NCI-H1694 treated with DMSO at 0.1 percent for 48 hours (cell line): ENCODE results near the gene RFC4.
"Not testable (repeated sequence)": the region's sequence is repeated elsewhere in the genome, so short reads cannot be mapped to it uniquely, and the experiment has no call there.

Source experiments
- DNase-seq: peaks from one replicate; lab custom pipeline; 2025; lab: John Stamatoyannopoulos, UW

Gene RFC4

DNA sequence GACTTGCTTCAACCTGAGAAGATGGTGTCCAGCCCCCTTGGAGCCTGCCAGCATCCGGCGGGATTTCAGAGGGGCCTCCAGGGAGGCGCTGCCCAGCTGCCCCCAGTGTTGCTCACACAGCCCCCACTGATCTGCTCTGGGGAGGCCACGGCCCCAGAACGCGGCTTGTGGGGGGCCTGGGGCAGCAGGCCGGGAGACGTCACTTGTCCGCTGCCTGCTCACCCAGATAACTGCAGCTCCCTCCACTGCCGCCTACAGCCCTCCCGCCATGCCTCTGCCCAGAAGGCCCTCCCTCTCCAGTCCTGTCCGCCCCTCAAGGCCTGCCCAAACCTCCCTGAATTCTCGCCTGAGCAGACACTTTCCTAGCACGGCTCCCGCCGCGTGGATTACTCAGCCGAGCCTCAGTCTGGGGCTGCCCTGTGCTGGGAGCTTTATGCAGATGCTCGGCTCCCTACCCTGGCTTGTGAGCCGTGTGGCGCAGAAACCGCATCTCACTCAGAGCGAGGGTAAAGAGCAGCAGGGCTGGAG, 19.1 kb upstream of the RFC4 start:
- DNase-seq = no peak

DNA sequence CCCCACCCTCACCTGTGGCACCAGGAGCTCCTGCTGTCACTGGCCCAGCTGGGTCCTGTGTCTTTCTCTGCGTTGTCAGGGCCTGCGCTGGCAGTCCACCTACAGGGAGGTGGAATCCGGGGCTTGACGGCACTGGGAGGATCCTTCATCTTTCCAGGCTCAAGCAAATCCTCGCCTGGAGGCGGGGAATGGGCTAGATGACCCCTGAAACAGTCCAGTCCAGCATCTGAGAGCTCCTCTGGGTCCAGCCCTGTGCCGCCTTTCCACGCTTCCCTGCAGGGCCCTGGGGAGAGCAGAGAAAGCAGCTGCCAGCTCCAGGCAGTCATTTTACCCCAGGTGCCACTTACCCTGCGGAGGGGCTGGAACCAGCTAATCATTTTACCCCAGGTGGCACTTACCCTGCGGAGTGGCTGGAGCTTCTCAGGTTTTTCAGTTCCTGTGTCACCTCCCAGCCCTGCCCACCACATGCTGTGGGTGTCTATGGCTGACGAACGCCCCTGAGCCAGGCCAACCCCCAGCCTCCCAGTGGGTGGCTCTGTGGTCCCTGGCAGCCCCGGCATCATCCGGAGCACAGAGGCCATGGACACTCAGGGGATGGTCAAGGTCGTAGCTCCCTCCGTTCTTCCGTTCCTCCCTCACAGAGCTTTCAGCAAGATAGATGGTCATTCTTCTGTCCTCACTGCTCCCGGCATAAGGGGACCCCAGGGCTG, 18.3 kb upstream of the RFC4 start:
- DNase-seq = no peak

DNA sequence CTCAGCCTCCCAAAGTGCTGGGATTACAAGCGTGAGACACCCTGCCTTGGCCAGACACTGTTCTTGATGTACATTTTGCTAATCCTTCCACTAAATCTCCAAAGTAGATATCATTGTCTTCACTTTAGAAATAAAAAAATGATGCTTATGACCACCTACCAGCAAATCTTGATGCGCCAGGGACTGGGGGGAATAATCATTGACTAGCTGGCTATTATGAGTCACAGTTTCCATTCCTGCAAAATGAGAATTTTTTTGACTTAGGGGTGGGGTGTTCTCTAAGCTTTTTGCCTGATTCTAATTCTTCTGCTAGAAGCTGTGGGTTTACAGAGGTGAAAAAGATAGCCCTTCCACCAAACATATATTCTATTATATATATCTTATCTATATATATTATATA, 17.1 kb upstream of the RFC4 start:
- DNase-seq = no peak

DNA sequence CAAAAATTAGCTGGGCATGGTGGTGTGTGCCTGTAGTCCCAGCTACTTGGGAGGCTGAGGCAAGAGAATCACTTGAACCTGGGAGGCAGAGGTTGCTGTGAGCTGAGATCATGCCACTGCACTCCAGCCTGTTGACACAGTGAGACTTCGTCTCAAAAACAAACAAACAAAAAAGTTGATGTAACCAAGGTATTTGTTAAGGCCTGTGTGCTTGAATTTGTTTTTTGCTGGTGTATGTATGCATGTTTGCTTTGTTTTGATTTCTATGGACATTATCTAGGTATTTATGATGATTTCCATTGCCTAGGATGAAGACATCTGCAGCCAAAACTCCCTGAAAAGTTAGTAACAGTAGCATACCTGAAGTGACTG, 16.1 kb upstream of the RFC4 start:
- not testable (repeated sequence) for DNase-seq

DNA sequence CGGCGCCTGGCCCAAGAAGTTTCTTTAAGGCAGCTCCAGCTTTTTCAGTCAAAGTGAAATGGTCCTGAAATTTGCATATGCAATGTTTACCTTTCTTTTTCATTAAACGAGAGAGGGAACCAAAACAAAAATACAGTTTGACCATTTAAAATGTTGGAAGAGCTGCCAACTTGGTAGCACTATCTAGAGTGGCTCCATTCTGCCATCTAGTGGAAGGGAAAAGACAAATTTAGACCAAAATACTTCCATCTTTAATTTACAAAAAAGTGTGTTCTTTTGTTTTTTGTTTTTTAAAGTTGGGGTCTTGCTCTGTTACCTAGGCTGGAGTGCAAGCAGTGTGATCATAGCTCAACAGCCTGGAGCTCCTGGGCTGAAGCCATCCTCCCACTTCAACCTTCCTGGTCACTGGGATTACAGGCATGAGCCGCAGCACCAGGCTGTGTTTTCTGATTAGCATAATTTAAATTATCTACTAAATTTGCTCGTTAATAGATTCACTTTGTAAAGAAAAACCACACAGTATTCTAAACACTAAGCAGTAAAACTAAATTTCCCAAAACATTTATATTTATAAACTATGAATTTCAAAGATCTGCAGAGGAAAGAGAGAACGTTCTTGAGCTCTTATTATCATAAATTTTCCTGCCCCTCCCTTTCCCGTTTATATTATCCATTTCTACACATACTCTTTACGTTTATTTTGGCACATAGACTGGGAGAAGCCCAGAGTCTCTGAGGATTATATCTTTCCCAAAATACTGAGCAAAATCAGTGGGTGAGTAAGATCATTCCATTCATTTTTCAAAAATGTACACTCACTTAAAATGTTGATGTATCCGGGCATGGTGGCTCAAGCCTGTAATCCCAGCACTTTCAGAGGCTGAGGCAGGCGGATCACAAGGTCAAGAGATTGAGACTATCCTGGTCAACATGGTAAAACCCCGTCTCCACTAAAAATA, 15.4 kb upstream of the RFC4 start:
- DNase-seq = peak; percentile 29

DNA sequence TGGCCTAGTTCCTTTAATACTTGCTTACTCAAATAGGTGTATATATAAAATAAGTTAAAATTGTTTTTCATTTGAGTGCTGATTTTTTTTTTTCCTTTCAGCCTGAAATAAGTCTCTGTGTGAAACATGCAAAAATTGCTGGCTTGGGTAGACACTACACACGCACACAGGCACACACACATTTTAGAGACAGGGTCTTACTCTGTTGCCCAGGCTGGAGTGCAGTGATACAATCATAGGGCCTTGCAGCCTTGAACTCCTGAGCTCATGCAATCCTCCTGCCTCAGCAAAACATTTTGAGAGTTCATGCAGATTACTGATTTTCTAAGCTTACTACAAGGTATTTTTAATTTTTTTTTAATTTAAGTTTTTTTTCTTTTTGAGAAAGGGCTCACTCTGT, 12.7 kb upstream of the RFC4 start:
- DNase-seq = no peak

DNA sequence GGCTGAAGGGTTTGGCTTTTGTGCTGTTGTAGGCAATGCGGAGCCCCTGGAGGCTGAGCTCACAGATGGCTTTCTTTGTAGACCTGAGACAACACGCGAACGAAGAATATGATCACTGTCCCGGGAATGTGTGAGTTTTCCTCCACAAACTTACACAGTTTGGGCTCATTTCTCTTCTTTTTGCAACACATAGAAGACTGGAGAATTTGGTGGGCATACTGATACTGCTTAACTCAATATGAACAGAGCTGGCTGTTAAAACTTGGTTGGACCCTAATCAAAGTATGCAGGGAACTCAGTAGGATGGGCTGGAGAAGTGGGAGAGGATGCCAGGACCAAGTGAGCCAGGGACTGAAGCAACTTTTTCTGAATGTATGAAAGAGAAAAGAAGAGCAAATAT, 12.2 kb upstream of the RFC4 start:
- DNase-seq = no peak

DNA sequence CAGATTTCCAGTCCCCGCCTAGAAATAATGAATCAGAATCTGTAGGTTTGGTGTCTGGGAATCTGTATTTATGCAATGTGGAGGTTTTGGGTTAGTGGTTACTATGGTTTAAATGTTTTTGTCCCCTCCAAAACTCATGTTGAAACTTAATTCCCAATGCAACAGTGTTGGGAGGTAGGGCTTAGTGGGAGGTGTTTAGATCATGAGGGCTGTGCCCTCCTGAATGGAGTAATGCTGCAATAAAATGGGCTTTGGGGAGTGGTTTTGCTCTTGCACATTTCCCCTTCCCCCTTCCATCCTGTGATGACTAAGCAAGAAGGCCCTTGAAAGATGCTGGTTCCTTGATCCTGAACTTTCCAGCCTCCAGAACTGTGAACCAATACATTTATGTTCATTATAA, 9.2 kb upstream of the RFC4 start:
- DNase-seq = no peak

DNA sequence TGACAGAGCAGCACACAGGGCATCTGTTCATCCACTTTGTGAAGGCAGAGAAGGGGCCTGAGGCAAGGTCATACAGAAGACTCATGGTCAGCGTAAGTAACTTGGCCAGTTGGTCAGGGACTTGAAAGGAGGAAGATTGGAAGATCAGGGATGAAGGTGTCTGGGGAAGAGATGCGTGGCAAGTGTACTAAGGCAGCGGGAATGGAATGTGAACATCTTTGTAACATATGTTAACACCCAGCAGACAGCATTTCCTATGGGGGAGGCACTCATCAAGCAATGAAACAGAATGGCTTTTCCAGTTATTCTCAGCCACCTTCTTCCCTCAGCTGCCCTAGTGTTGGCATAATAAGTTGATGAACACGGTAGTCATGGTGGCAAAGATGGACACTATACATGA, 7.8 kb upstream of the RFC4 start:
- DNase-seq = no peak

DNA sequence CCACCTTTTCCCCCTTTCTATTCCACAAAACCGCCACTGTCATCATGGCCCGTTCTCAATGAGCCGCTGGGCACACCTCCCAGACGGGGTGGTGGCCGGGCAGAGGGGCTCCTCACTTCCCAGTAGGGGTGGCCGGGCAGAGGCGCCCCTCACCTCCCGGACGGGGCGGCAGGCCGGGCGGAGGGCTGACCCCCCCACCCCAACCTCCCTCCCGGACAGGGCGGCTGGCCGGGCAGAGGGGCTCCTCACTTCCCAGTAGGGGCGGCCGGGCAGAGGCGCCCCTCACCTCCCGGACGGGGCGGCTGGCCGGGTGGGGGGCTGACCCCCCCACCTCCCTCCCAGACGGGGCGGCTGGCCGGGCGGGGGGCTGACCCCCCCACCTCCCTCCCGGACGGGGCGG, 5.0 kb upstream of the RFC4 start:
- DNase-seq = not testable (repeated sequence)

DNA sequence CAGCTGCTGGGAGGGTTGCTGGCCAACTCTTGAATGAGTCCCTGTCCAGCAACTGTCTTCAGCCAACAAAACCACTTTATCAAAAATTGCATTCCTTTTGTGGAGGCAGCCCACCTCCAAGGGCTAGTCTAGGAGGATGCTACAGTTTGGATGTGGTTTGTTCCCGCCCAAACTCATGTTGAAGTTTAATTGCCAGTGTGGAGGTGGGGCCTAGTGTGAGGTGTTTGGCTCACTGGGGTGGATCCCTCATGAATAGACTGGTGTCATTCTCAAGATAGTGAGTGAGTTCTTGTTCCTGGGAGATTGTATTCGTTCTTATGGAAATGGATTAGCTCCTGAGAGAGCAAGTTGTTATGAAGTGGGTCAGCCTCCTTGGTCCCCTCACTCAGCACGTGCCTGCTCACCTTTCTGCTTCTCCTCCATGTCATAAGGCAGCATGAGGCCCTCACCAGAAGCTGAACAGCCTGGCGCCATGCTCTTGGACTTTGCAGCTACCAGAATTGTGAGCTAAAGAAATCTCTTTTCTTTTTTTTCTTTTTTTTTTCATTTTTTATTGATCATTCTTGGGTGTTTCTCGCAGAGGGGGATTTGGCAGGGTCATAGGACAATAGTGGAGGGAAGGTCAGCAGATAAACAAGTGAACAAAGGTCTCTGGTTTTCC, 4.2 kb upstream of the RFC4 start:
- no peak for DNase-seq

DNA sequence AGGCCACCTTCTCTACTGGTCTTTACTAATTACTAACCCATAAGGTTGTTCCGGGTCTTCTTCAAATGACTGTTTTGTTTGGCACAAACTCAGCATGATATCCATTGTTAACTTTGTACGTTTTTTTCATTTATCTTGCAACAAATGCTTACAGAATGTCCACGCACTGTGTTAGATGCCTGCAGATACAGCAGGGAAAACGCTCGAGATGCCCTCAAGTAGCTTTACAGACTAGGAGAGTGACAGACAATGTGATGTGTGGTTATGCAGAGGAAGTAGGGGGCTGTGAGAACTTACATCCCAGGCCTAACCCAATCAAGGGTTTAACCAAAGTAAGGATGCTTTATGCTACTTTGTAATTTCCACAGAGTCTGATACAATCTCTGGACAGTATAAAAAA, 949 bp upstream of the RFC4 start:
- no peak for DNase-seq

DNA sequence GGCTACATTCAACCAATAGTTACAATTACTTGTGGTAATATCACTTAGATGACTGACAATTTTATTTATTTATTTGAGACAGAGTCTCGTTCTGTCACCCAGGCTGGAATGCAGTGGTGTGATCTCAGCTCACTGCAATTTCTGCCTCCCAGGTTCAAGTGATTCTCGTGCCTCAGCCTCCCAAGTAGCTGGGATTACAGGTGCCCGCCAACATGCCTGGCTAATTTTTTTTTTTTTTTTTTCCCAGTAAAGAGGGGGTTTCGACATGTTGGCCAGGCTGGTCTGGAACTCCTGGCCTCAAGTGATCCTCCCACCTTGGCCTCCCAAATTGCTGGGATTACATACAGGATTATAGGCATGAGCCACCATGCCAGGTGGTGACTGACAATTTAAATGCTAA, 2.8 kb downstream of the RFC4 start:
- DNase-seq = not testable (repeated sequence)

DNA sequence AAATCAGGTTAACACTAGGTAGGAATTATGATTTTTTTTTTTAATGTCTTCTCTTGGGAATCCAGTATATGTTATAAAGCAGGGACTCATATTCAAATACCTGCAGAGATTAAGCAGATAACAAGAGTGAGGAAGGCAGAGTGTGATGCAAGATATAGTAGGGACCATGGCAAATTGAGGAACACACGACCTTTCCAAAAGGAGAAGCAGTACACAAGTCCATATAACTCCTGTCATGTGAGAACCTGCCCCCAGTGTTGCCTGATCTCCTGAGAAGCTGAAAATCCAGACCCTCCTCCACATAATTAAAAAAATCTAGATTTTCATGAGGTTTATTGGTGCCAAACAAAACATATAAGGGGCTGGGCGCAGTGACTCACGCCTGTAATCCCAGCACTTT, 3.6 kb downstream of the RFC4 start:
- no peak for DNase-seq

DNA sequence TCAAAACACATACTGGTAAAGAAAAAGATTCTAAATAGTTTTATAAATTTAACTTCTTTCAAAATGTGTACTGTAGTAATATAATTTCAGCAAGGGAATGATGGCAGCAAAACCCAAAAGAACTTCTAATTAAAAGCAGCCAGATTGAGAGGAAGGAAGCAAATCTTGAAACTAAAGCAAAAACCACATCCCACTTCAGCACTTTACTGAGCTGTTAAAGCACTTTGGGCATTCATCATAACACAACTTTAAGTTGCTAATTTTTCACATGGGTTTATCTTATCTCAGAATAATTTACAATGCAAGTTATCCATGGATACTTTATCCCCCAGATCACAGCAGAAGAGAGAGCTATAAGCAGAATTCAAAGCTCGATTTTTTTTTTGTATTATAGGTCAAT, 6.0 kb downstream of the RFC4 start:
- DNase-seq = no peak

DNA sequence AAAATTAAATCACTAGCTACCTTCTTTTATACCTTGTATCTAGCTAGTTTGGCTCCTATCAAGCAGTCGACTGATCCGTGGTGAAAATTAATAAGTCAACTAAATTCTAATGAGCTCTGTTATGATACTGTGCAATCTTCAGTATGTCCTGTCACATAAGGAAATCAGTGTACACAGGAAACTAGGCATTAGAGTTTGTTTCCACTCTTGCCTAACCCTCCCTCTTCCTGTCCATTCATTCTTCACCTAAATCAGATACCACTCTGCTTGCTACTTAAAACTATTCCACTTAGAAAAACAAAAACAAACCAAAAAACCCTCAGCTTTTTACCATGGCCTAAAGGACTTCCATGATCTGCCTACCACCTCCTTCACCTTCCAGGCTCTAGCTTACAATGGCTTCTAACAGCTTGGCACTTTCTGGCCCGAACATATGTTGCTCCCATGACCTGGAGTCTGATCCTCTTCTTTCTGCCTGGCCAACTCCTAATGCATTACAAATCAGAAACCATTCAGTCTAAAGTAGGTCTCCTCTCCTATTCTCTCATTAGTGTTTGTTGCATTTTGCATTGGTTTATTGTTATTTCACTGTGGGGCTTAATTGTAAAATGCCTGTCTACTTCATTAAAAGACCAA, 7.9 kb downstream of the RFC4 start:
- no peak for DNase-seq

DNA sequence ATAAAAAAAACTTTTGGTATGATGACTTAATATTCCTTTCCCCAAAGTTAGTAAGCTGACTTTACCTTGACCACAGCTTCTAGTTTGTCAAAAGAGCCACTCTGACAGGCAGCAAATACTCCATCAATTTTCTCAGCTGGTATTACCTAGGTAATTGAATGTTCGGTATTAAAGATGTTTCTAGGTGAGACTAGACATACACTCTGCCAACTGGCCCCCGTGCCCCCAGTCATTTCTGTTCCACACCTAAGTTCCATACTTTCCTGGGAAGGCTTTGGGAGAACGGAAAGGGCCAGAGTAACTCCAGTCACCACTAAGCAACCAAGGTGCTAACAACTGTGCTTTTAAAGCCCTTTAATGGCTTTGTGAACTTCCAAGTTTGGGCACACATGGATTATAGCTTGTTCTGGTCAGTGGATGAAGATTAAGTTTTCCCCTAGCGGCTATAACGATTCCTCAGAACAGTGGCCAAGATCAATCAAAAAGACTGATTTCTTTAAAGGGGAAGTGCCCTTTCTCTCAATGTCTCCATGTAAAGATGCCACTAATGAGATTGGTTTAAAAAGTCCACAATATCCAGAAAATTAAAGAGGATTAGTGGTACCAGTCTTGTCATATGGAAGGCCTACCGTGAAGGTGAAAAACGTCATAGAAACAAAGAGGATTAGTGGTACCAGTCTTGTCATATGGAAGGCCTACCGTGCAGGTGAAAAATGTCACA, 15.9 kb downstream of the RFC4 start:
- DNase-seq = no peak

DNA sequence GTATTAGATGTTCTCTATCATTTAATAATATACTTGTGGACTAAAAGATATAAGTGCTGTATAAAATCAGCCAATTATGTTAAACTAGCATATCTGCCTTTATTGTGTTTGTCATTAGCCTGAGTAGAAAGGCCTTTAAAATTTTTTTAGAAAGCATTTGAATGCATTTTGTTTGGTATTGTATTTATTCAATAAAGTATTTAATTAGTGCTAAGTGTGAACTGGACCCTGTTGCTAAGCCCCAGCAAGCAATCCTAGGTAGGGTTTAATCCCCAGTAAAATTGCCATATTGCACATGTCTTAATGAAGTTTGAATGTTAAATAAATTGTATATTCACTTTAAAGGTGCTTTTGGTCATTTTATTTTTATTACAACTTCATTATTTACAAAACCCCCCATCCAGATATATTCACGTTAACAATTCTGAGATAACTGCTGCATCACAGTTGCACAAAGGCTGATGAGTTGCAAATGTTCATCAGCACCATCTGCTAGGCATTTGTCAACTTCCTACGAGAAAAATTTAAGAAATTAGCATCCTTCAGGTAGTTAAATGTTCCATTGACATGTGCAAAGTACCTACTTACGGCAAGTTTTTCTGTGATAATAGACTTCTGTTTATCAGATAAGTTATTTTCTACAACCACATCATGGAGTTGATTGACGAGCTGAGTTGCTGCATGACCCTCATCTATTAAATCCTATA, 16.6 kb downstream of the RFC4 start:
- no peak for DNase-seq

DNA sequence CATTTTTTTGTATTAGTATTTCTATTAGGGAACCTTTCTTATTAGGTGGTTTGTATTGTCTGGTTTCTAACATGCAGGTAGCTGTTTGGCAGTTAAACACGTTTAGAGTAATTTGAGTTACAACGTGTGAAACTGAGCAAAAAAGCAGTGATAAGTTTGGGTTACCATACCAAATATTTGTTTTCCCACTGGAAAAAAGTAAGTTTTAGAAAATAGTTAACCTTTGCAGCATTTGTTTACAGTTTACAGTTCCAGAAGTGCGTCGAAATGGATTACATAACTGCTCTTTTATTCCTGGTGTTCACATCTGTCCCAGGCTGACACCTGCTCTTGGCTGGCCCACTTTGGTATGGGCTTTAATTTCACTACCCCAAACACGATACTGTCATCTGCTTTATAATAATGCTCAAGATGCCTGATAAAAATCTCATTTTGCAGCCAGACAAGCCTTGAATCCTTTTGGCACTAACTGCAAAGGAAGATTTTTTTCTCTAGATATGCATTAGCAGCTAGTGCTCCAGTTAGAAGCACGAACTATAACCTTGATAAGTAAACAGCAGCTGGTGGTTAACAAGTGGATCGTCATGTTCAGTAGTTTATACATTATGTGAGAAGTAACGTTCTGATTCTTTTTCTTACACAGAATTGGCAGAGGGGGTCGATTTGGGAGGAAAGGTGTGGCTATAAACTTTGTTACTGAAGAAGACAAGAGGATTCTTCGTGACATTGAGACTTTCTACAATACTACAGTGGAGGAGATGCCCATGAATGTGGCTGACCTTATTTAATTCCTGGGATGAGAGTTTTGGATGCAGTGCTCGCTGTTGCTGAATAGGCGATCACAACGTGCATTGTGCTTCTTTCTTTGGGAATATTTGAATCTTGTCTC, 17.6 kb downstream of the RFC4 start:
- no peak for DNase-seq
